Nephron (organoid): ENCODE data around the gene MYOM1.

Experiments
- H3K27ac Mint-ChIP-seq, 3 experiments: 2 replicates each; pipeline ENCODE4 v1.8.0; 2020; ENCODE audit warnings: mixed read lengths in 3 of 3, mild to moderate bottlenecking in 2 of 3, moderate library complexity in 1 of 3
- H3K27me3 Mint-ChIP-seq: 2 replicates; pipeline ENCODE4 v1.8.0; 2021; ENCODE audit warnings: low read depth, mild to moderate bottlenecking, moderate library complexity, mixed read lengths
- H3K36me3 Mint-ChIP-seq: 2 replicates; pipeline ENCODE4 v1.8.0; 2020; ENCODE audit warnings: low read depth, mixed read lengths
- H3K4me1 Mint-ChIP-seq: 2 replicates; pipeline ENCODE4 v1.8.0; 2020; ENCODE audit warnings: mixed read lengths
- H3K4me3 Mint-ChIP-seq, 3 experiments: 2 replicates each; pipeline ENCODE4 v1.8.0; 2020; ENCODE audit warnings: mild to moderate bottlenecking in 3 of 3, mixed read lengths in 3 of 3, moderate library complexity in 2 of 3
- H3K9me3 Mint-ChIP-seq: 2 replicates; pipeline ENCODE4 v1.8.0; 2020; ENCODE audit warnings: mixed read lengths
- TF ChIP-seq, protein P1 (sequence below), 3 experiments: fragments of 200-600 bp; sonication (generic); IDR thresholded peaks; one replicate each; pipeline ENCODE4 v1.5.0; 2021; ENCODE audit warnings: antibody characterized with exemption in 3 of 3; ENCODE audit not compliant: unreplicated experiment in 3 of 3

MYOM1 gene

DNA sequence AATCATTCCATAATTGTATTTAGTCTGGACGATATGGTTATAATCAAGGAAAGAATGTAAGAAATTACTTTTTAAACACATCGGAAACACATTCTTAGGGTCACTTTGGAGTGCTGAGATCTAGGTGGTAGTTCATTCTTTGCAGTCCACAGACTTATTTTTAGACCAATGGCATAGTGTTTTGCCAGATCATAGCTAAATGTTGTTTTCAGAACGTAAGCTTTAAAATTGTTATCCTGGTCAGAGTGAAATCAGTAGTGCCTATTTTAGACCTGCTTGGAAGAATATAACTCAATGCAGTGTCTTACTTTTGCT is 32.2 kb upstream of the MYOM1 start:
- Mint-ChIP-seq H3K27ac (peak overlapping the region in 1 of 3 experiments; percentile 48), H3K9me3 (no peaks in the 10 kb centered on the region), H3K4me1 (peaks cover 48% of the 10 kb centered on the region), H3K4me3 (peak overlapping the region in 2 of 3 experiments; percentile 13 to 54), H3K36me3 (peaks cover 54% of the 10 kb centered on the region), H3K27me3 (no peaks in the 10 kb centered on the region)
- TF ChIP-seq, protein P1, sequence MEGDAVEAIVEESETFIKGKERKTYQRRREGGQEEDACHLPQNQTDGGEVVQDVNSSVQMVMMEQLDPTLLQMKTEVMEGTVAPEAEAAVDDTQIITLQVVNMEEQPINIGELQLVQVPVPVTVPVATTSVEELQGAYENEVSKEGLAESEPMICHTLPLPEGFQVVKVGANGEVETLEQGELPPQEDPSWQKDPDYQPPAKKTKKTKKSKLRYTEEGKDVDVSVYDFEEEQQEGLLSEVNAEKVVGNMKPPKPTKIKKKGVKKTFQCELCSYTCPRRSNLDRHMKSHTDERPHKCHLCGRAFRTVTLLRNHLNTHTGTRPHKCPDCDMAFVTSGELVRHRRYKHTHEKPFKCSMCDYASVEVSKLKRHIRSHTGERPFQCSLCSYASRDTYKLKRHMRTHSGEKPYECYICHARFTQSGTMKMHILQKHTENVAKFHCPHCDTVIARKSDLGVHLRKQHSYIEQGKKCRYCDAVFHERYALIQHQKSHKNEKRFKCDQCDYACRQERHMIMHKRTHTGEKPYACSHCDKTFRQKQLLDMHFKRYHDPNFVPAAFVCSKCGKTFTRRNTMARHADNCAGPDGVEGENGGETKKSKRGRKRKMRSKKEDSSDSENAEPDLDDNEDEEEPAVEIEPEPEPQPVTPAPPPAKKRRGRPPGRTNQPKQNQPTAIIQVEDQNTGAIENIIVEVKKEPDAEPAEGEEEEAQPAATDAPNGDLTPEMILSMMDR (IDR thresholded peaks at IDR 0.05; ENCODE audit: unreplicated experiment in 3 of 3) = no peak

DNA sequence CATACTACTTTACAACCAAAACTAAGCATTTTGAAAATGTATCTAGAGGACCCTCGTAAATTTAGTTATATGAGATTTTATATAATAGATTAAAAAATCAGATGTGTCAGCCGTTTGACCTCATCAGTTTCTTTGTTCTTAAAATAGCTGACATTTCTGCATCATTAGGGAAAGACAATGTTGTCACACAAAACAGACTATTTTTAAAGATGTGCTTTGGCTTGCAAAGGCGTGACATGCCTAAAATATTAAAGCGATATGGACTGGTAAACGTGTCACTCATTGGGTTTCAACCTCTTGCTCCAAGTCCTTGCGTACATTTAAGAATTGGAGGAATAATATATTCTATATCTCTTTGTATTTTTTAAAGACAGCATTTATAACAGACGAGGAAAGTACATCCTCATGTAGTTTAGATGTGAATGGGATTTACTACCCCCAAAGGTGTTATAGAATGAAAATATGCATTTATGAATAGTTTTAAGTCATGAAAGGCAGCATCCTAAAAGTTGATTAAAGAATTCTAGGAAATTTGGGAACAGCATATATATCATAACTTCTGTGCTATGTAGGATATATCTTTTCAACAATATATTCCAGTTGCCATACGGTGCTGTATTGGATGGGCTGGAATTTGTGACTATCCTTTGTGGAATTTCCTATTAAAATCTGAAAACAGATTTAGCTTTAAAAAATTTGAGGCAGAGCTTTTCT is 31.6 kb upstream of the MYOM1 start:
- Mint-ChIP-seq H3K9me3 (no peaks in the 10 kb centered on the region), H3K27me3 (no peaks in the 10 kb centered on the region), H3K4me1 (peaks cover 43% of the 10 kb centered on the region), H3K27ac (peak overlapping the region in 1 of 3 experiments; percentile 48), H3K4me3 (peak overlapping the region in 1 of 3 experiments; percentile 54), H3K36me3 (peaks cover 50% of the 10 kb centered on the region)
- TF ChIP-seq, protein P1 (IDR thresholded peaks at IDR 0.05; ENCODE audit: unreplicated experiment in 3 of 3) = no peak

DNA sequence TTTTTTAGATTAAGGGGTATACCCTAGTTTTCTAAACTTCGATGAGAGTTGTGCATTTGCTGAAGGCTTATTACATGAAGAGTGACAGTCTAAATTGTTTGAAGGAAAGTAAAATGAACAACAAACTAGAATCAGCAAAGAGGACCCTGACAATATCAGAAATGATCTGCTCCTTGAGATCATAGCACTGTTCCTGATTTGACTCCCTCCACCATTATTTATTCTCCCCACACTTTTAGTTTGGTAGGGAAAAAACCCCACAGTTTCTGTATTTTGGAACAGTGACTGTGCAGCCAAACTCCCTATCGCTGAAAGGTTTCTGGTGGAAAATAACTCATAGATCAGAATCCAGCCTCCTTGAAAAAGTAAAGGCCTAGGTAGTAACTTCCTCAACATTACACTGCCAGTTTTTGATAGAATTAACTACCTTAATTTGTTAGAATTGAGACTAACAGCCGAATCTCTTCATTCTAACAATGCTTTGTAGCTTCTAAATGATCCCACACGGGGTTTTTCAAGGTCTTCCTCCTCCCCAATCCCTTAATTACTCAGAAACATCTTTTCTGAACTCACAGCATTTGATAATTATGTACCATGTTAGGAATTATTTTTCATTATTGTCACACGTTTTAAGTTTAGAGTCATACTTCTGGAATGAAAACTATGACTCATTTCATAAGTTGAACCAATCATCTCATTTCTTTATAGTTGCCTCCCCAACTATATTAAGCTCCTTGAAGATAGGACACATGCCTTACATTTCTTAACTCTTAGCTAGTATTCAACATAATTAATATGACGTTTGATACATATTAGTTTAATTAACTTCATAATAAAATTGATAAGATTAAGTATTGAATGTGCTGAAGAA is 30.7 kb upstream of the MYOM1 start:
- peaks cover 41% of the 10 kb centered on the region for H3K36me3 Mint-ChIP-seq
- TF ChIP-seq, protein P1 (IDR thresholded peaks at IDR 0.05; ENCODE audit: unreplicated experiment in 3 of 3) = no peak

DNA sequence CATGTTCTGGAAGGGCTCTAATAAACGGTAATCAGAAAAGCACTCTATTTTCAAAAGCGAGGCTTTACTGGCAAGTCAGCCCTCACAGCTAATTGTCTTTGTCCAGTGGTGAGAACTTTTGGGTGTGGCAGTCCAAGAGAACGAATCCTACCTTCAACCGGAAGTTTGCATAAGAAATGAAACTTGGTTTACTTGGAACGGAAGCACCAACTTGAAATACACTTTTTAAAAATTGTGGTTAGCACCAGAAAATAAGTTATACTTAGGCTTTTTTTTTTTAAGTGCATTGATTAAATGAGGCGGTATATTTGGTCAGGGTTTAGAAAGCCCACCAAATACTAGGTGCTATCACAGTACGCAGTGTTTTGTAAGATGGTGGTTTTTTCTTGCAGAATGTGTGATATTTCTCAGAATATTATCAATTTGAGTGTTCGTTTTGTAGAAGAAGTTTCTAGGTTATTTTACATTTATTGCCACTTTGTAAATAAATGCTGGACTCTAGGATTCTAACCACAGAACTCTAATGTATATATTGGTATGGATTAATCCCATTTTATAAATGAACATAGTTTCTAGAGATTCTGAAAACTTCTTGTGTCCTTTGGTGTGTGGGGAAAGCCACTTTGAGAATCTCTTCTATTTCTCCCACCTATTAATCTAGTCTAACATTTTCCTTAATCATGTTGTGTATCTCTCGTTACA is 29.0 kb upstream of the MYOM1 start:
- TF ChIP-seq, protein P1 (IDR thresholded peaks at IDR 0.05; ENCODE audit: unreplicated experiment in 3 of 3) = no peak
- Mint-ChIP-seq H3K27me3 (no peaks in the 10 kb centered on the region), H3K4me3 (peak overlapping the region; percentile 84 to 93 (median 89)), H3K27ac (peak overlapping the region; percentile 100), H3K9me3 (no peaks in the 10 kb centered on the region), H3K4me1 (peaks cover 33% of the 10 kb centered on the region), H3K36me3 (peaks cover 25% of the 10 kb centered on the region)

More for the DNA sequence above, 30.7 kb upstream of the MYOM1 start:
- H3K4me3 Mint-ChIP-seq = peak overlapping the region; percentile 70 to 82 (median 80)
- no peaks in the 10 kb centered on the region for H3K9me3 Mint-ChIP-seq
- H3K4me1 Mint-ChIP-seq = peaks cover 43% of the 10 kb centered on the region
- H3K27ac Mint-ChIP-seq = peak overlapping the region; percentile 42 to 71 (median 53)
- no peaks in the 10 kb centered on the region for H3K27me3 Mint-ChIP-seq

DNA sequence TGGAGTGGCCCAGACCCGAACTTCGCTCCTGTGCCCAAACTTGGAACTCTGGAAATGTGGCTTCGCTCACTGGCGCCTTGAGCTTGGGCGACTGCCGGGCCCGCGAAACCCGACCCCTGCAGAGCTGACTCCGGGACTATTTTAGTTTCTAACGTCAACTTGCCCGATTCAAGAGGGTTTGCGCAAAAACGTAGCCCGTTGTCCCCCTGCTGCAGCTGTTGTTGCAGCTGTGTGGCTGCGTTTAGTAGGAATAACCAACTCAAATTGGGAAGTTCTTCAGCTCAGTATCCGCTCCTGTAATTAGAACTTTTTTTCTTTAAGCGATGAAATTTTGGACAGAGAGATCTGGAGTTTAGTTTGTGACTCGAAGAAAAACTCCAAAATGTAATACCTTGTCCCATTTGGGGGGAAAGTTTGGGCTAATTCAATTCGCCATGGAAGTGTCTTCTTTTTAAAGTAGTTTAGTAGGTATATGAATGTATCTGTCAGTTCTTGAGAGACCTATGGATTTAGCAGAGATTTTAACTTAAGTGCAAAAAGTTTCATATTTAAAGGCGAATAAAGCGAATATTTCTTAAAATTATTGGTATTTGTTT is 28.4 kb upstream of the MYOM1 start:
- Mint-ChIP-seq H3K9me3 (no peaks in the 10 kb centered on the region), H3K36me3 (peaks cover 19% of the 10 kb centered on the region), H3K27ac (peak overlapping the region; percentile 100), H3K4me1 (peaks cover 33% of the 10 kb centered on the region), H3K4me3 (peak overlapping the region; percentile 84 to 93 (median 89)), H3K27me3 (no peaks in the 10 kb centered on the region)
- TF ChIP-seq, protein P1 (IDR thresholded peaks at IDR 0.05; ENCODE audit: unreplicated experiment in 3 of 3) = no peak
